Erythroblast (primary cell): ENCODE measurements around the gene PPP2R5B.

Experiments used
- GATA1 ChIP-seq: IDR thresholded peaks from 2 replicates; pipeline ENCODE4 v1.6.1; 2011; ENCODE audit warnings: low read depth, mild to moderate bottlenecking, control low read depth, low read length, moderate library complexity
- POLR2A ChIP-seq: IDR thresholded peaks from 2 replicates; pipeline ENCODE4 v1.6.1; 2011; ENCODE audit warnings: mild to moderate bottlenecking, low read length

DNA sequence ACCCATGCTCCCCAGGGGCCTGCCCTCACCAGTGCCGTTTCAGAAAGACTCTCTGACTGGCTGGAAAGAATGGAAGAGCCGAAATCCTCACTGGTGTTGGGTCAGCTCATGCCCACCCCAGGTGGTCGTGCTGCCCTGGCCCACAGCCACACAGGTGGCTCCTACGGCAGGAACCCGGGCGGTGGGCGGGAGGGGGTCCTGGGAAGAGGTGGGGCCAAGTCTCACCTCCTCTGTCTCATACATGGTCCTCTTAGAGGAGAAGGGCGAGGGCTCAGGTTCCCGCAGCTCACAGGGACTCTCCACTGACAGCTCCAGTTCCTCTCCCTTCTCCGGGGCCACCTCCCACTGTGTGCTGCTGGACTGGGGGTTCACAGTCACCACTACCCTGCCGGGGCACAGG is 15.7 kb upstream of the PPP2R5B start:
- no peak for TF ChIP-seq POLR2A
- TF ChIP-seq GATA1, result no peak
